ENCODE data around the gene TGM4.

Gene TGM4

GRCh38 chr3:44903314-44903713 lies 28.9 kb downstream of the TGM4 start:
- TF ChIP-seq, protein P1, sequence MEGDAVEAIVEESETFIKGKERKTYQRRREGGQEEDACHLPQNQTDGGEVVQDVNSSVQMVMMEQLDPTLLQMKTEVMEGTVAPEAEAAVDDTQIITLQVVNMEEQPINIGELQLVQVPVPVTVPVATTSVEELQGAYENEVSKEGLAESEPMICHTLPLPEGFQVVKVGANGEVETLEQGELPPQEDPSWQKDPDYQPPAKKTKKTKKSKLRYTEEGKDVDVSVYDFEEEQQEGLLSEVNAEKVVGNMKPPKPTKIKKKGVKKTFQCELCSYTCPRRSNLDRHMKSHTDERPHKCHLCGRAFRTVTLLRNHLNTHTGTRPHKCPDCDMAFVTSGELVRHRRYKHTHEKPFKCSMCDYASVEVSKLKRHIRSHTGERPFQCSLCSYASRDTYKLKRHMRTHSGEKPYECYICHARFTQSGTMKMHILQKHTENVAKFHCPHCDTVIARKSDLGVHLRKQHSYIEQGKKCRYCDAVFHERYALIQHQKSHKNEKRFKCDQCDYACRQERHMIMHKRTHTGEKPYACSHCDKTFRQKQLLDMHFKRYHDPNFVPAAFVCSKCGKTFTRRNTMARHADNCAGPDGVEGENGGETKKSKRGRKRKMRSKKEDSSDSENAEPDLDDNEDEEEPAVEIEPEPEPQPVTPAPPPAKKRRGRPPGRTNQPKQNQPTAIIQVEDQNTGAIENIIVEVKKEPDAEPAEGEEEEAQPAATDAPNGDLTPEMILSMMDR (conservative IDR thresholded peaks at IDR 0.05; ENCODE audit: low read depth, low read length): no peak
- no peak overlapping the region for H3K4me3 ChIP-seq (ENCODE audit: low read depth, low read length)
- no peak for DNase-seq (ENCODE audit: low read depth)

DNA sequence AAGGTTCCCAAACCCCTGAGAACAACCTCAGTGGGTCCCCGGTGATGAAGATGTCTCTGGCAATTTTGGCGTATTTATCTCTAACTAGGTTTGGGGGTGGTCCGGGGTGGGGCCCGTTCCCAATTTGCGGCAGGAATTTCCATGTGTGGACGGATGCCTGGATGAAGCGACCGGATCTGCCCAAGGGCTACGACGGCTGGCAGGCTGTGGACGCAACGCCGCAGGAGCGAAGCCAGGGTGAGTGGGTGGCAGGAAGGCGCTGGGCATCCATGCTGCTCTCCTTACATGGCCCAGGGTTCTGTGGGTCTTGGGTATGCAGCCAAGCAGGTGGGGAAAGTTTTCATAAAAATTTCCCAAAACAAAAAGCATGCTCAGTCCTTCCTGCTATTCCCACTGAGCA lies 29.3 kb downstream of the TGM4 start:
- no peak for DNase-seq (ENCODE audit: low read depth)
- no peak overlapping the region for H3K4me3 ChIP-seq (ENCODE audit: low read depth, low read length)
- TF ChIP-seq, protein P1 (conservative IDR thresholded peaks at IDR 0.05; ENCODE audit: low read depth, low read length): no peak

DNA sequence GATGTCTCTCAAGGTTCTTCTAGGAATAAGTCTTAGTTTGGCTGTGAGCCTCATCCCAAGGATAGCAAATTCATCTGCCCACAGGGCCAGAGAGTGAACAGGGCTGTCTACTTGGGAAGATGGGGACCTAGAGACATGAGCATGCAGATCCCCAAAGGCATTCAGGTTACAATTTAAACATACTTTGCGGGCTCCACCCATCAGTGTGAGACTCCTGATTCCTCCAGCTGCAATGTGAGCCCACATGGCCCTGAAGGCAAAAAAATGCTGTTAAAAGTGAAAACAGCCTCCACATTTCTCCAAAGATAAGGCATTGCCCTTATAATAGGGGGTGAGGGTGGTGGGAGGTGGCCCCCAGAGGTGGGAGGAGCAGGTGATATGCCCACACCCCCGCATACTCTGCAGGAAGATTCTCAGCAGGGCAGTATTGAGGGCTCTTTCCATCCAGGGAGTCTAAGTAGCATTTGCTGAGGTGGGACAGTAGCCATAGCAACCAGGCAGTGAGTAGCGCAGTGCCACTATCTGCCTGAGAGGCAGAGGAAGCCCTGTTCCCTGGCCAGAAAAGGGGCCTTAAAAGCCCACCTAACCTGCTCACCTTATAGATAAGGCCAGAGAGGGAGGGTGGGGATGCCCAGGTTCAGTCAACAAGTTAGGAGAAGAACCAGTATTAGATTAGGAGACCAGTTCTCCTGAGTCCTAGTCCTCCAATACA lies 31.2 kb downstream of the TGM4 start:
- DNase-seq (ENCODE audit: low read depth): no peak
- no peak overlapping the region for H3K4me3 ChIP-seq (ENCODE audit: low read depth, low read length)
- TF ChIP-seq, protein P1 (conservative IDR thresholded peaks at IDR 0.05; ENCODE audit: low read depth, low read length): no peak

GRCh38 chr3:44906997-44907396 lies 32.6 kb downstream of the TGM4 start:
- TF ChIP-seq, protein P1 (conservative IDR thresholded peaks at IDR 0.05; ENCODE audit: low read depth, low read length): no peak
- peak; percentile 36 for DNase-seq (ENCODE audit: low read depth)

DNA sequence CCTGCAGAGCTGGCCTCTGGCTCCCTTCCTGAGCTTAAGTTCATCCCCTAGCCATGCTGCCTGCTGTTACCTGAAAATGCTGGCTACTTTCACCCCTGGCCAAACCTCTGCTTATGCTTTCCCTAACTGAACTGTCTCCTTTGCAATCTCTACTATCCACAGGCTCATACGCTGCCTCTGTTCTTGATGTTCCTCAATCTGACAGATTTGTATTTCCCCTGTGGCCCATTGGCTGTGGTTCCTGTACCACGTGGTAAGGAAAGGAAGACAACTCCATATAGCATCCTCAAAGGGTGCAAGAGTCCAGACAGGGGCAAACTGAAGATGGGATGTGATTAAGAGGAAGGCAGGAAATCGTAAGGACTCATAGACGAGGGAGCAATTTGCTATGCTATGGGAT lies 33.2 kb downstream of the TGM4 start:
- TF ChIP-seq, protein P1 (conservative IDR thresholded peaks at IDR 0.05; ENCODE audit: low read depth, low read length): no peak
- no peak overlapping the region for H3K4me3 ChIP-seq (ENCODE audit: low read depth, low read length)
- DNase-seq (ENCODE audit: low read depth): no peak

More at GRCh38 chr3:44906997-44907396, 32.6 kb downstream of the TGM4 start:
- no peak overlapping the region for H3K4me3 ChIP-seq (ENCODE audit: low read depth, low read length)

GRCh38 chr3:44909063-44909462 lies 34.7 kb downstream of the TGM4 start:
- no peak for DNase-seq (ENCODE audit: low read depth)
- TF ChIP-seq, protein P1 (conservative IDR thresholded peaks at IDR 0.05; ENCODE audit: low read depth, low read length): no peak
- H3K4me3 ChIP-seq (ENCODE audit: low read depth, low read length): no peak overlapping the region

GRCh38 chr3:44910693-44911092 lies 36.3 kb downstream of the TGM4 start:
- H3K4me3 ChIP-seq (ENCODE audit: low read depth, low read length): no peak overlapping the region
- TF ChIP-seq, protein P1 (conservative IDR thresholded peaks at IDR 0.05; ENCODE audit: low read depth, low read length): no peak
- DNase-seq (ENCODE audit: low read depth): no peak

All from choroid plexus epithelial cell (primary cell).